B cell (primary cell): Measurements from ENCODE around the gene TMEM164. TPM values are rescaled to one million over a fixed set of nuclear protein-coding genes. Genes with fewer than 3 reads are reported as not detected.

Source experiments
- ATAC-seq: fragments of 200-7000 bp; cut with Tn5 transposase; one replicate; pipeline ENCODE4 v1.10.0; 2021; ENCODE audit warnings: low read depth, mild to moderate bottlenecking, moderate number of reproducible peaks, moderate library complexity
- CTCF ChIA-PET: fragments of 350-600 bp; sonication (Branson Sonifier 250); formaldehyde crosslinking; loops from one replicate; lab custom pipeline; 2021; ENCODE audit warnings: antibody characterized with exemption, inconsistent platforms; lab: Charles Lee
- POLR2A ChIA-PET: fragments of 350-600 bp; sonication (Branson Sonifier 250); formaldehyde crosslinking; loops from one replicate; lab custom pipeline; 2021; ENCODE audit warnings: antibody characterized with exemption; lab: Charles Lee
- DNase-seq: peaks from one replicate; pipeline ENCODE4 v3.0.0; 2013
- H2AFZ ChIP-seq: 2 replicates; pipeline ENCODE4 v1.6.1; 2012; ENCODE audit warnings: mild to moderate bottlenecking, low read depth, low read length; ENCODE audit not compliant: insufficient read depth, poor library complexity, severe bottlenecking
- H3K27ac ChIP-seq, 2 donors: 1 replicate in 1 of 2; 2 replicates in 1 of 2; pipeline ENCODE4 v1.5.1; 2012 to 2013; ENCODE audit warnings: low read length in 2 of 2, mild to moderate bottlenecking in 2 of 2, moderate library complexity in 1 of 2
- H3K27me3 ChIP-seq, 4 experiments: fragments of 200-600 bp in 1 of 4; sonication (generic) in 1 of 4; replicated peaks in 1 of 4; 1 replicate in 2 of 4; 2 replicates in 2 of 4; pipeline versions ENCODE4 v1.6.1 to v1.7.0; 2013 to 2016; ENCODE audit warnings: low read length in 3 of 4, mild to moderate bottlenecking in 2 of 4, mixed read lengths in 1 of 4, moderate library complexity in 1 of 4; ENCODE audit not compliant: insufficient read depth in 4 of 4, control insufficient read depth in 3 of 4; ENCODE audit errors: control extremely low read depth in 1 of 4
- H3K36me3 ChIP-seq, 2 experiments: replicated peaks in 1 of 2; 1 replicate in 1 of 2; 2 replicates in 1 of 2; pipeline versions ENCODE4 v1.6.1 to v1.7.1; 2013; ENCODE audit warnings: low read length in 1 of 2; ENCODE audit not compliant: insufficient read depth in 2 of 2, control insufficient read depth in 1 of 2; ENCODE audit errors: control extremely low read depth in 1 of 2, extremely low read depth in 1 of 2
- H3K4me1 ChIP-seq, 2 donors: fragments of 200-600 bp in 1 of 2; sonication (generic) in 1 of 2; 1 replicate in 1 of 2; 2 replicates in 1 of 2; pipeline versions ENCODE4 v1.5.1 to v1.6.1; 2013 to 2017; ENCODE audit warnings: low read length in 2 of 2; ENCODE audit not compliant: control insufficient read depth in 2 of 2, insufficient read depth in 2 of 2
- H3K4me2 ChIP-seq: replicated peaks from 2 replicates; pipeline ENCODE3; 2012; ENCODE audit warnings: mild to moderate bottlenecking, low read depth, low read length; ENCODE audit not compliant: poor library complexity, severe bottlenecking
- H3K4me3 ChIP-seq, 5 experiments: fragments of 200-600 bp in 1 of 5; sonication (generic) in 1 of 5; 1 replicate in 3 of 5; 2 replicates in 2 of 5; pipeline versions ENCODE4 v1.5.1 to v1.7.0; 2011 to 2016; ENCODE audit warnings: low read length in 4 of 5, mild to moderate bottlenecking in 4 of 5, low read depth in 2 of 5, control low read depth in 1 of 5, moderate library complexity in 1 of 5; ENCODE audit not compliant: insufficient read depth in 1 of 5; ENCODE audit errors: control extremely low read depth in 1 of 5, extremely low read depth in 1 of 5
- H3K79me2 ChIP-seq: fragments of 200-600 bp; sonication (generic); one replicate; pipeline ENCODE4 v1.6.0; 2016; ENCODE audit warnings: low read length; ENCODE audit not compliant: control insufficient read depth, insufficient read depth
- H3K9ac ChIP-seq: fragments of 200-600 bp; sonication (generic); 2 replicates; pipeline ENCODE4 v1.6.1; 2017; ENCODE audit warnings: mild to moderate bottlenecking, low read length, moderate library complexity
- H3K9me3 ChIP-seq, 3 donors: one replicate each; pipeline versions ENCODE4 v1.6.1 to v1.7.1; 2013; ENCODE audit warnings: low read length in 2 of 3; ENCODE audit not compliant: control insufficient read depth in 2 of 3, insufficient read depth in 1 of 3; ENCODE audit errors: control extremely low read depth in 1 of 3
- H4K20me1 ChIP-seq: 2 replicates; pipeline ENCODE4 v1.6.0; 2012; ENCODE audit warnings: mild to moderate bottlenecking, low read length; ENCODE audit not compliant: insufficient read depth, control insufficient read depth, poor library complexity, severe bottlenecking
- H3K27ac Mint-ChIP-seq: one replicate; pipeline ENCODE4 v1.8.0; 2021; ENCODE audit warnings: mixed read lengths
- H3K27me3 Mint-ChIP-seq: one replicate; pipeline ENCODE4 v1.8.0; 2021; ENCODE audit warnings: mixed read lengths
- H3K4me1 Mint-ChIP-seq: one replicate; pipeline ENCODE4 v1.8.0; 2021; ENCODE audit warnings: mixed read lengths
- H3K4me3 Mint-ChIP-seq: one replicate; pipeline ENCODE4 v1.8.0; 2021; ENCODE audit warnings: mixed read lengths
- H3K9me3 Mint-ChIP-seq: one replicate; pipeline ENCODE4 v1.8.0; 2022; ENCODE audit warnings: mixed read lengths; ENCODE audit not compliant: insufficient read depth
- EZH2 ChIP-seq: IDR thresholded peaks from 2 replicates; pipeline ENCODE4 v1.6.1; 2012; ENCODE audit warnings: borderline replicate concordance, low read depth, mild to moderate bottlenecking, moderate library complexity, low read length; ENCODE audit not compliant: insufficient read depth, poor library complexity, severe bottlenecking
- intact Hi-C: fragments of 100-400 bp; cut with micrococcal nuclease; formaldehyde crosslinking; loops from one replicate; pipeline ENCODE4 v1.10.0; 2022
- polyA plus RNA-seq: library from polyadenylated mRNA; depleted of rRNA; stranded (reverse); fragments of >200 nt; gene quantifications from 2 replicates; pipeline ENCODE4 v1.2.3, GENCODE V29; 2012
- total RNA-seq, 2 donors: library from RNA; stranded (reverse); fragments of 120-200 nt in 1 of 2; gene quantifications; 1 replicate in 1 of 2; 2 replicates in 1 of 2; pipeline versions ENCODE4 v1.2.3 to v1.2.4, GENCODE V29; 2013 to 2022
- TF ChIP-seq, protein P1 (sequence below): fragments of 200-600 bp; IDR thresholded peaks from one replicate; pipeline ENCODE4 v1.8.0; 2022; ENCODE audit warnings: antibody characterized with exemption, mild to moderate bottlenecking

Gene TMEM164
- total and polyA plus RNA-seq, 2 donors (not counting 1 experiment from before 2014, with no cell fraction given), result 9.4 to 26.6 TPM

DNA sequence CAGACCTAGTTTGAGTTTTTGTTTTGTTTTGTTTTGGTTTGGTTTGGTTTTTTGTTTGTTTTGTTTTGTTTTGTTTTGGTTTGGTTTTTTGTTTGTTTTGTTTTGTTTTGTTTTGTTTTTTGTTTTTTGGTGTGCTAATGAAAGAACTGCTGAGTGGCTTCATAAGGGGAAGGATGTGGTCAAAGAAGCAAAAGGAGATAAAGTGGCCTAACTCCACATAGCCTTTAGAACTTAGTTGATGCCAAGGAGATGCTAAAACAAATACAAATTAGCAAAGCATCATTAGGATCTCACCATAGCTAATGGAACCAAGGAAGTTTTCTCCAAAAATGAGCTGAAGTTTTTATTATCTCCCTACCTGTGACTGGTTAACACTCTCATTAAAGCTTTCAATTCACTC is 44.6 kb upstream of the TMEM164 start:
- no peak for ATAC-seq
- POLR2A ChIA-PET, result no interaction called here
- H3K9me3 Mint-ChIP-seq, result no peaks in the 10 kb centered on the region

DNA sequence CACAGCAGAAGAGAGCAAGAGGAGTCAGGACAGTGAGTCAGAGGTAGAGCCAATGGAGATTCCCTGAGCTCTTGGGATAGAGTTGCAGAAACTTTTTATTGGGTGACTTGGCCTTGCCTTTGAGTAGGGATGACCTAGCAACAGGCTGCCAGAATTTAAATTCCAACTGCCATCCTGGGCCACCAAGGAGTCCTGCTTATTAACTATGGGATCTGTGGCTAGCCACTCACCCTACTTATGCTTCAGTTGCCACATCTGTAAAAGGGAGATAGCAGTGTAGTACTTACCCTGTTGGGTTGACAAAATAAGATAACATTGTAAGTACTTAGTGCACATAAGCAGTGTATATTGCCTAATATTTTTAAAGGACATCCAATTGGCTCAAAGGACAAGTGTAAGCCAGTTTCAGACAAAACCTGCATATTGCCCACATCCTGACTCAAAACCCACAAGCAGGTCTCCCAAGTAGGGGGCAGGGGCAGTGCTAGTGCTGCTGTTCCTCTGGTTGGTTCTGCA is 43.5 kb upstream of the TMEM164 start:
- H3K4me3 ChIP-seq, result no peak overlapping the region
- no peaks in the 10 kb centered on the region for H3K9me3 ChIP-seq
- H3K27ac ChIP-seq, result no peak overlapping the region
- H3K27me3 ChIP-seq, result no peaks in the 10 kb centered on the region
- Mint-ChIP-seq H3K4me1 (no peaks in the 10 kb centered on the region), H3K9me3 (no peaks in the 10 kb centered on the region), H3K27ac (no peak overlapping the region), H3K4me3 (no peak overlapping the region), H3K27me3 (peaks cover 3% of the 10 kb centered on the region)
- no peaks in the 10 kb centered on the region for H3K4me1 ChIP-seq
- POLR2A ChIA-PET, result no interaction called here
- H3K36me3 ChIP-seq, result no peaks in the 10 kb centered on the region
- CTCF ChIA-PET, result no interaction called here
- intact Hi-C loops, result no loop called here
- TF ChIP-seq, protein P1, sequence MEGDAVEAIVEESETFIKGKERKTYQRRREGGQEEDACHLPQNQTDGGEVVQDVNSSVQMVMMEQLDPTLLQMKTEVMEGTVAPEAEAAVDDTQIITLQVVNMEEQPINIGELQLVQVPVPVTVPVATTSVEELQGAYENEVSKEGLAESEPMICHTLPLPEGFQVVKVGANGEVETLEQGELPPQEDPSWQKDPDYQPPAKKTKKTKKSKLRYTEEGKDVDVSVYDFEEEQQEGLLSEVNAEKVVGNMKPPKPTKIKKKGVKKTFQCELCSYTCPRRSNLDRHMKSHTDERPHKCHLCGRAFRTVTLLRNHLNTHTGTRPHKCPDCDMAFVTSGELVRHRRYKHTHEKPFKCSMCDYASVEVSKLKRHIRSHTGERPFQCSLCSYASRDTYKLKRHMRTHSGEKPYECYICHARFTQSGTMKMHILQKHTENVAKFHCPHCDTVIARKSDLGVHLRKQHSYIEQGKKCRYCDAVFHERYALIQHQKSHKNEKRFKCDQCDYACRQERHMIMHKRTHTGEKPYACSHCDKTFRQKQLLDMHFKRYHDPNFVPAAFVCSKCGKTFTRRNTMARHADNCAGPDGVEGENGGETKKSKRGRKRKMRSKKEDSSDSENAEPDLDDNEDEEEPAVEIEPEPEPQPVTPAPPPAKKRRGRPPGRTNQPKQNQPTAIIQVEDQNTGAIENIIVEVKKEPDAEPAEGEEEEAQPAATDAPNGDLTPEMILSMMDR, result no peak
- no peak for TF ChIP-seq EZH2
- ATAC-seq (no peak), DNase-seq (no peak)
- H3K4me2 ChIP-seq, result no peak overlapping the region
- H2AFZ ChIP-seq, result no peak overlapping the region
- H4K20me1 ChIP-seq, result no peaks in the 10 kb centered on the region
- no peaks in the 10 kb centered on the region for H3K79me2 ChIP-seq
- no peak overlapping the region for H3K9ac ChIP-seq

More for the DNA sequence above, 44.6 kb upstream of the TMEM164 start:
- no peak overlapping the region for H3K27ac Mint-ChIP-seq
- TF ChIP-seq EZH2, result no peak
- TF ChIP-seq, protein P1, result no peak
- Histone ChIP-seq H4K20me1 (no peaks in the 10 kb centered on the region), H3K9ac (no peak overlapping the region), H3K79me2 (no peaks in the 10 kb centered on the region), H3K36me3 (no peaks in the 10 kb centered on the region), H3K4me1 (no peaks in the 10 kb centered on the region), H3K4me2 (no peak overlapping the region), H3K4me3 (no peak overlapping the region), H2AFZ (no peak overlapping the region), H3K9me3 (no peaks in the 10 kb centered on the region), H3K27me3 (no peaks in the 10 kb centered on the region), H3K27ac (no peak overlapping the region)
- CTCF ChIA-PET, result no interaction called here
- H3K27me3 Mint-ChIP-seq, result no peaks in the 10 kb centered on the region
- intact Hi-C loops, result no loop called here
- no peak overlapping the region for H3K4me3 Mint-ChIP-seq
- DNase-seq, result no peak
- no peaks in the 10 kb centered on the region for H3K4me1 Mint-ChIP-seq
